22Rv1 (cell line): ENCODE measurements around the gene ME3.

ENCODE experiments used
- H3K27ac ChIP-seq: fragments of 450-650 bp; 2 replicates; pipeline ENCODE4 v1.5.1; 2017
- CTCF ChIP-seq: fragments of 450-650 bp; IDR thresholded peaks from 2 replicates; pipeline ENCODE4 v1.5.1; 2017; ENCODE audit warnings: mild to moderate bottlenecking
- ZFX ChIP-seq: fragments of 450-650 bp; IDR thresholded peaks from 2 replicates; pipeline ENCODE4 v1.6.1; 2017; ENCODE audit warnings: antibody characterized with exemption, borderline replicate concordance

The ME3 gene

GRCh38 chr11:86606836-86607481 is 65.5 kb downstream of the ME3 start:
- H3K27ac ChIP-seq: no peak overlapping the region
- TF ChIP-seq ZFX: no peak
- no peak for TF ChIP-seq CTCF

- no peak overlapping the region for H3K27ac ChIP-seq
- no peak for TF ChIP-seq ZFX
- TF ChIP-seq CTCF: no peak
These were observed 66.1 kb downstream of the ME3 start for GRCh38 chr11:86606270-86606835.

- no peak overlapping the region for H3K27ac ChIP-seq
- TF ChIP-seq ZFX (no peak), CTCF (no peak)
These were observed 75.4 kb downstream of the ME3 start for GRCh38 chr11:86596861-86597586.

- no peak overlapping the region for H3K27ac ChIP-seq
- TF ChIP-seq CTCF (no peak), ZFX (no peak)
These were observed 76.5 kb downstream of the ME3 start for GRCh38 chr11:86595955-86596354.

- TF ChIP-seq ZFX (no peak), CTCF (no peak)
- H3K27ac ChIP-seq: no peak overlapping the region
These were observed 77.0 kb downstream of the ME3 start for GRCh38 chr11:86595451-86595850.

GRCh38 chr11:86594746-86595145 is 77.7 kb downstream of the ME3 start:
- no peak overlapping the region for H3K27ac ChIP-seq
- TF ChIP-seq CTCF (no peak), ZFX (no peak)

- TF ChIP-seq ZFX (no peak), CTCF (no peak)
- H3K27ac ChIP-seq: no peak overlapping the region
These were observed 78.6 kb downstream of the ME3 start for GRCh38 chr11:86593833-86594232.
